ENCODE results near the gene L3HYPDH.

L3HYPDH gene

GRCh38 chr14:59424341-59425071, 59.7 kb downstream of the L3HYPDH start:
- no peak for DNase-seq

All from NK-92 treated with Interleukin-12 subunit alpha and Interleukin-12 subunit beta, amount 100 ng/mL, for 24 hours (cell line).